Measurements from ENCODE around the gene PPP2R5C.

DNA sequence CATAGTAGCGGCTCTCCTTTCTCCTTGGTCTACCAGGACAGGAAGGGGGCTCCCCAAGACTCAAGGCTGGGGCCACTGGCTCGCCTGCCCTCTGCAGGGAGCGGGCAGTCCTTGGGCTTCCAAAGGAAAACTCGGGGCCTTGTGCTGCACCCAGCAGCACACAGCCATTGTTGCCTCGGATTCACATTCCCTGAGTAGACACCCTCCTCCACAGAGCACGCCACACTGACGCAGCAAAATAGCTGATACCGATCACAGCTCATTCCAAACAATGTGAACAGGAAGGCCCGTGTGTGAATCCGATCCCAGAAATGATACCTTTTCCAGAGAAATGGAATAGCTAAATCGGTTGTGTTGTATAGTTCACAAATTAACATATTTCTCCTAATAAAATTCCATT is 137.8 kb downstream of the PPP2R5C start:
- TF ChIP-seq CTCF (IDR thresholded peaks at IDR 0.05) (no peak), POLR2A (IDR thresholded peaks at IDR 0.05) (no peak)

Measured in uterus (tissue), 2 donors.